Large intestine (tissue), 3 donors: ENCODE data around the gene TPP1. TPM values are rescaled to one million over a fixed set of nuclear protein-coding genes. Genes with fewer than 3 reads are reported as not detected.

Source experiments
- DNase-seq, 2 donors: peaks; one replicate each; pipeline versions ENCODE4 v3.0.0 to v3.0.0-alpha.2; 2013
- H3K27ac ChIP-seq: one replicate; pipeline ENCODE4 v1.5.1; 2013; ENCODE audit warnings: low read length
- H3K27me3 ChIP-seq: 2 replicates; pipeline ENCODE4 v1.6.1; 2013; ENCODE audit warnings: low read length; ENCODE audit not compliant: control insufficient read depth, insufficient read depth
- H3K36me3 ChIP-seq: 2 replicates; pipeline ENCODE4 v1.6.1; 2013; ENCODE audit warnings: low read length; ENCODE audit not compliant: control insufficient read depth, insufficient read depth
- H3K4me1 ChIP-seq: one replicate; pipeline ENCODE4 v1.6.1; 2013; ENCODE audit warnings: low read length; ENCODE audit not compliant: control insufficient read depth, insufficient read depth
- H3K4me3 ChIP-seq: one replicate; pipeline ENCODE4 v1.5.1; 2013; ENCODE audit warnings: low read length
- H3K9me3 ChIP-seq: one replicate; pipeline ENCODE4 v1.6.1; 2013; ENCODE audit warnings: mild to moderate bottlenecking, low read depth, low read length, moderate library complexity; ENCODE audit not compliant: control insufficient read depth
- WGBS: methylation state at CpG from one replicate; pipeline ENCODE4 v1.1.5; 2013; ENCODE audit warnings: low lambda C conversion rate; ENCODE audit not compliant: insufficient coverage; 5-methylcytosine and 5-hydroxymethylcytosine counted together
- polyA plus RNA-seq: library from polyadenylated mRNA; unstranded; fragments of 120-200 nt; gene quantifications from one replicate; pipeline ENCODE4 v1.2.1, GENCODE V29; 2013

The TPP1 gene
- polyA plus RNA-seq, 1 donor: 310 TPM

DNA sequence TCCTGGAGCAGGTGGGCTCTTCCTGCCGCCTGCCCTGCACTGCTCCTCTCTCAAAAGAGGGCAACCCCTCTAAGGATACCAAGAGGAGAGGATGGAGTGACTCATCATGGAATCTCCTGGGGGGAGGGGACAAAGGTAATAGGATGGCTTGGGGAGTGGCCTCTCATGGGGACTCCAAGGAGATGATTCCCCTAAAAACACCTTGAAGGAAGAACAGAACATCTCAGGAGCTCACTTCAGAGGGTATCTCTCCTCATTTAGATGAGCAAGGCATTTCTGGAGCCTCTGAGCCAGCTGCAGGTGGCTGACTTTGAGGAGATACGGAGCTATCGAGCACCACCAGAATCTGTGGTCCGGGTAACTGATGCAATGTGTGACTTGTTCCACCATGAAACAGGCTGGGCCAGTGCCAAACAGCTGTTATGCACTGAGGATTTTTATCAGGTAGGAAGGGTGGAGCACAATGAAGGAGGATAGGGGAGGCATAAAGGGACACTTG lies 56.1 kb downstream of the TPP1 start:
- no peak overlapping the region for H3K4me3 ChIP-seq
- H3K36me3 ChIP-seq: peaks cover 3% of the 10 kb centered on the region
- no peaks in the 10 kb centered on the region for H3K27me3 ChIP-seq
- H3K27ac ChIP-seq: no peak overlapping the region
- no CpG with 5 or more reads among the region's 4 CpGs for WGBS
- no peaks in the 10 kb centered on the region for H3K4me1 ChIP-seq
- DNase-seq: no peak
- no peaks in the 10 kb centered on the region for H3K9me3 ChIP-seq

Other genes with a start within 250 kb of the TPP1 start
- 31.8 TPM for gene SMPD1, start 228.9 kb downstream of the TPP1 start, polyA plus RNA-seq
- 27.6 TPM for gene APBB1, start 200.3 kb downstream of the TPP1 start, polyA plus RNA-seq
- 3.0 TPM for gene HPX, start 178.4 kb downstream of the TPP1 start, polyA plus RNA-seq
- 37.8 TPM for gene TRIM3, start 145.5 kb downstream of the TPP1 start, polyA plus RNA-seq
- gene ARFIP2, start 138.1 kb downstream of the TPP1 start, polyA plus RNA-seq: 68.0 TPM
- 40.7 TPM for gene TIMM10B, start 137.9 kb downstream of the TPP1 start, polyA plus RNA-seq
- 12.2 TPM for gene DNHD1, start 122.1 kb downstream of the TPP1 start, polyA plus RNA-seq
- gene RRP8, start 15.8 kb downstream of the TPP1 start, polyA plus RNA-seq: 28.5 TPM
- 133 TPM for gene ILK, start 15.6 kb downstream of the TPP1 start, polyA plus RNA-seq
- gene TAF10, start 7.2 kb downstream of the TPP1 start, polyA plus RNA-seq: 91.0 TPM
- gene DCHS1, start 36.4 kb upstream of the TPP1 start, polyA plus RNA-seq: 17.1 TPM
- gene MRPL17, start 63.9 kb upstream of the TPP1 start, polyA plus RNA-seq: 58.3 TPM
- gene OR2AG2, start 152.6 kb upstream of the TPP1 start, polyA plus RNA-seq: 0.06 TPM
- 0.07 TPM for gene OR2AG1, start 163.6 kb upstream of the TPP1 start, polyA plus RNA-seq
- 0.03 TPM for gene OR6A2, start 180.3 kb upstream of the TPP1 start, polyA plus RNA-seq
- not detected for gene OR10A5, start 226.3 kb upstream of the TPP1 start, polyA plus RNA-seq
- gene OR10A2, start 243.6 kb upstream of the TPP1 start, polyA plus RNA-seq: 0.04 TPM